K562 (cell line): Measurements from ENCODE around the gene TUBA1B. TPM values are rescaled to one million over a fixed set of nuclear protein-coding genes. Genes with fewer than 3 reads are reported as not detected.
"Not testable (repeated sequence)": the region's sequence is repeated elsewhere in the genome, so short reads cannot be mapped to it uniquely, and the experiment has no call there.

Source experiments
- ATAC-seq: fragments of 200-7000 bp; cut with Tn5 transposase; 3 replicates; pipeline ENCODE4 v1.9.1; 2020; ENCODE audit warnings: moderate library complexity
- BruUV-seq: library from RNA; stranded (reverse); fragments of 400-500 nt; replicated peaks from 2 replicates; lab custom pipeline; 2021; lab: Mats Ljungman, UMichigan
- CTCF ChIA-PET: fragments of 300-600 bp; formaldehyde crosslinking; extraction: SDS; loops from one replicate; lab custom pipeline; 2021; ENCODE audit warnings: low intra/inter-chr PET ratio; lab: Yijun Ruan, JAX
- POLR2A ChIA-PET: fragments of 300-600, 350-650 bp; sonication (Branson Sonifier 250); formaldehyde crosslinking; extraction: SDS; loops from one replicate; lab custom pipeline; 2021; ENCODE audit warnings: antibody characterized with exemption, inconsistent platforms; lab: Yijun Ruan, JAX
- DNase-seq, 4 experiments: peaks; one replicate each; pipeline versions ENCODE4 v3.0.0 to v3.0.0-alpha.2; 2011 to 2018; ENCODE audit warnings: low spot score in 3 of 4, mixed read lengths in 3 of 4; ENCODE audit errors: extremely low read depth in 1 of 4
- FAIRE-seq: peaks from 2 replicates; lab custom pipeline; 2011; peaks lifted over from hg19 to GRCh38; lab: Jason Lieb, UNC
- H2AFZ ChIP-seq: 2 replicates; pipeline ENCODE4 v1.6.0; 2011; ENCODE audit warnings: low read depth, low read length, control low read depth, inconsistent platforms
- H3K27ac ChIP-seq: fragments of 200-600 bp; 3 replicates; pipeline ENCODE4 v1.8.0; 2011; ENCODE audit warnings: low read depth, mild to moderate bottlenecking, control low read depth, inconsistent platforms, low read length, moderate library complexity, mixed read lengths; ENCODE audit errors: extremely low read depth
- H3K27me3 ChIP-seq, 2 experiments: fragments of 300-600 bp in 1 of 2; 2 replicates in 1 of 2; 3 replicates in 1 of 2; pipeline versions ENCODE4 v1.6.0 to v1.8.0; 2011; ENCODE audit warnings: inconsistent platforms in 2 of 2, low read length in 2 of 2, mild to moderate bottlenecking in 1 of 2, mixed read lengths in 1 of 2, moderate library complexity in 1 of 2; ENCODE audit not compliant: control insufficient read depth in 2 of 2, insufficient read depth in 2 of 2
- H3K36me3 ChIP-seq: fragments of 300-600 bp; 3 replicates; pipeline ENCODE4 v1.8.0; 2011; ENCODE audit warnings: mild to moderate bottlenecking, low read length, inconsistent platforms; ENCODE audit not compliant: control insufficient read depth, insufficient read depth
- H3K4me1 ChIP-seq, 2 experiments: fragments of 200-600 bp in 1 of 2; replicated peaks in 1 of 2; 2 replicates in 1 of 2; 3 replicates in 1 of 2; pipeline versions ENCODE4 v1.5.1 to v1.8.0; 2011; ENCODE audit warnings: inconsistent platforms in 2 of 2, low read length in 2 of 2, mild to moderate bottlenecking in 1 of 2, mixed read lengths in 1 of 2, moderate library complexity in 1 of 2; ENCODE audit not compliant: control insufficient read depth in 2 of 2, insufficient read depth in 2 of 2
- H3K4me2 ChIP-seq: 2 replicates; pipeline ENCODE4 v1.6.1; 2011; ENCODE audit warnings: low read length, control low read depth, inconsistent platforms, mixed read lengths; ENCODE audit not compliant: insufficient read depth
- H3K4me3 ChIP-seq: fragments of 200-600 bp; sonication (generic), shearing (Covaris generic); 2 replicates; pipeline ENCODE4 v1.5.1; 2016; ENCODE audit warnings: control low read depth, inconsistent platforms
- H3K79me2 ChIP-seq: fragments of 200-600 bp; 3 replicates; pipeline ENCODE4 v1.8.0; 2011; ENCODE audit warnings: low read length, inconsistent platforms; ENCODE audit not compliant: control insufficient read depth, insufficient read depth
- H3K9ac ChIP-seq, 2 experiments: 2 replicates each; pipeline versions ENCODE4 v1.6.0 to v1.6.1; 2011; ENCODE audit warnings: low read depth in 2 of 2, low read length in 2 of 2, control low read depth in 1 of 2, inconsistent platforms in 1 of 2, mild to moderate bottlenecking in 1 of 2, mixed read lengths in 1 of 2; ENCODE audit not compliant: insufficient read depth in 1 of 2
- H3K9me1 ChIP-seq: one replicate; pipeline ENCODE4 v1.6.0; 2011; ENCODE audit warnings: inconsistent platforms, mild to moderate bottlenecking, low read length, moderate library complexity; ENCODE audit not compliant: control insufficient read depth, insufficient read depth
- H3K9me3 ChIP-seq: replicated peaks from 2 replicates; pipeline ENCODE4 v1.5.1; 2011; ENCODE audit warnings: low read depth, low read length, inconsistent platforms; ENCODE audit not compliant: control insufficient read depth, insufficient read depth
- H4K20me1 ChIP-seq: replicated peaks from 2 replicates; pipeline ENCODE4 v1.6.1; 2011; ENCODE audit warnings: low read length, inconsistent platforms, mixed read lengths; ENCODE audit not compliant: control insufficient read depth, insufficient read depth
- POLR2A ChIP-seq: fragments of 450-650 bp; conservative IDR thresholded peaks from 2 replicates; pipeline ENCODE4 v1.6.1; 2016
- POLR2B ChIP-seq: fragments of 450-650 bp; IDR thresholded peaks from 2 replicates; pipeline ENCODE4 v1.6.1; 2018; ENCODE audit warnings: low read depth; ENCODE audit not compliant: partially characterized antibody
- RBFOX2 ChIP-seq: fragments of 200-400 bp; formaldehyde crosslinking; IDR thresholded peaks from 2 replicates; pipeline ENCODE4 v1.6.1; 2017; ENCODE audit warnings: low read depth, mild to moderate bottlenecking, low read length, moderate library complexity
- SUPT5H ChIP-seq: fragments of 450-650 bp; IDR thresholded peaks from 2 replicates; pipeline ENCODE4 v1.6.1; 2016
- THRAP3 ChIP-seq: fragments of 450-650 bp; IDR thresholded peaks from 2 replicates; pipeline ENCODE4 v1.6.1; 2016; ENCODE audit warnings: mild to moderate bottlenecking, inconsistent platforms, borderline replicate concordance
- WGBS: fragments of 100-300 bp; shearing (Covaris generic); methylation state at CpG from one replicate; pipeline ENCODE4 v1.1.6; 2016; ENCODE audit warnings: low coverage, mixed read lengths; ENCODE audit not compliant: insufficient coverage; ENCODE audit errors: missing lambda C conversion rate; 5-methylcytosine and 5-hydroxymethylcytosine counted together
- in situ Hi-C: fragments of 300-500 bp; cut with MboI; formaldehyde crosslinking; loops from 4 replicates; pipeline ENCODE4 v1.15.0; 2018; ENCODE audit warnings: inconsistent platforms, mixed read lengths
- intact Hi-C: fragments of 100-400 bp; cut with micrococcal nuclease; formaldehyde crosslinking; loops from 2 replicates; pipeline ENCODE4 v1.14.2; 2022
- polyA plus RNA-seq, 8 experiments: library from polyadenylated mRNA; depleted of rRNA in 4 of 8; stranded (reverse) in 5 of 8; unstranded in 3 of 8; fragments of >200 nt; fragmentation: Nextera tagmentation in 2 of 8; fragmentation: Illumina TruSeq in 1 of 8; extraction: Ambion mirVana in 2 of 8; extraction: Trizol in 1 of 8; gene quantifications; 2 replicates each; pipeline versions ENCODE4 v1.2.1 to v1.2.3, GENCODE V29; 2011 to 2014; ENCODE audit warnings: inconsistent platforms in 1 of 8, missing spikeins in 1 of 8
- total RNA-seq, 7 experiments: library from RNA; depleted of rRNA in 6 of 7; stranded (reverse); fragments of >200 nt in 6 of 7; fragmentation: Illumina TruSeq in 2 of 7; extraction: Trizol in 2 of 7; gene quantifications; 2 replicates each; pipeline versions ENCODE4 v1.2.1 to v1.2.3, GENCODE V29; 2011 to 2021; ENCODE audit warnings: low replicate concordance in 1 of 7
- TF ChIP-seq, protein P1 (sequence below), 2 experiments: fragments of 450-650 bp in 1 of 2; IDR thresholded peaks; 2 replicates each; pipeline ENCODE4 v1.6.1; 2011 to 2017; ENCODE audit warnings: low read depth in 2 of 2, antibody characterized with exemption in 1 of 2, borderline replicate concordance in 1 of 2, low read length in 1 of 2, mild to moderate bottlenecking in 1 of 2, mixed read lengths in 1 of 2; ENCODE audit not compliant: control insufficient read depth in 1 of 2

TUBA1B gene
- total and polyA plus RNA-seq, 9 of the 15 experiments (the other 6 are each of a cell fraction or from before 2014, with no cell fraction given): 2,189 to 4,624 (median 2,628) TPM

DNA sequence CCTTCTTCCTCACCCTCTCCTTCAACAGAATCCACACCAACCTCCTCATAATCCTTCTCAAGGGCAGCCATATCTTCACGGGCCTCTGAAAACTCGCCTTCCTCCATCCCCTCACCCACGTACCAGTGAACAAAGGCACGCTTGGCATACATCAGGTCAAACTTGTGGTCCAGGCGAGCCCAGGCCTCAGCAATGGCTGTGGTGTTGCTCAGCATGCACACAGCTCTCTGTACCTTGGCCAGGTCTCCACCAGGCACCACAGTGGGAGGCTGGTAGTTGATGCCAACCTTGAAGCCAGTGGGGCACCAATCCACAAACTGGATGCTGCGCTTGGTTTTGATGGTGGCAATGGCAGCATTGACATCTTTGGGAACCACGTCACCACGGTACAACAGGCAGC, 3.2 kb downstream of the TUBA1B start:
- H2AFZ ChIP-seq, CTCF ChIA-PET, H3K4me2 ChIP-seq, FAIRE-seq, in situ Hi-C loops, H3K9ac ChIP-seq, intact Hi-C loops, H3K27ac ChIP-seq, H3K9me3 ChIP-seq, H3K9me1 ChIP-seq, H3K4me3 ChIP-seq, ATAC-seq, H3K27me3 ChIP-seq, DNase-seq: not testable (repeated sequence)
- 95% methylated on average over 4 of the region's 8 CpGs for WGBS
- peaks cover 39% of the 10 kb centered on the region for H3K36me3 ChIP-seq
- BruUV-seq: TSS peak; percentile 53
- TF ChIP-seq POLR2A: peak; percentile 1
- TF ChIP-seq SUPT5H: peak; percentile 60
- peak; percentile 41; the same call in 1 of the 2 replicates for TF ChIP-seq RBFOX2
- TF ChIP-seq POLR2B: peak; percentile 34
- 0 out of 2 replicates have a peak, but pooled peaks have one; percentile 67 for TF ChIP-seq THRAP3
- TF ChIP-seq, protein P1, sequence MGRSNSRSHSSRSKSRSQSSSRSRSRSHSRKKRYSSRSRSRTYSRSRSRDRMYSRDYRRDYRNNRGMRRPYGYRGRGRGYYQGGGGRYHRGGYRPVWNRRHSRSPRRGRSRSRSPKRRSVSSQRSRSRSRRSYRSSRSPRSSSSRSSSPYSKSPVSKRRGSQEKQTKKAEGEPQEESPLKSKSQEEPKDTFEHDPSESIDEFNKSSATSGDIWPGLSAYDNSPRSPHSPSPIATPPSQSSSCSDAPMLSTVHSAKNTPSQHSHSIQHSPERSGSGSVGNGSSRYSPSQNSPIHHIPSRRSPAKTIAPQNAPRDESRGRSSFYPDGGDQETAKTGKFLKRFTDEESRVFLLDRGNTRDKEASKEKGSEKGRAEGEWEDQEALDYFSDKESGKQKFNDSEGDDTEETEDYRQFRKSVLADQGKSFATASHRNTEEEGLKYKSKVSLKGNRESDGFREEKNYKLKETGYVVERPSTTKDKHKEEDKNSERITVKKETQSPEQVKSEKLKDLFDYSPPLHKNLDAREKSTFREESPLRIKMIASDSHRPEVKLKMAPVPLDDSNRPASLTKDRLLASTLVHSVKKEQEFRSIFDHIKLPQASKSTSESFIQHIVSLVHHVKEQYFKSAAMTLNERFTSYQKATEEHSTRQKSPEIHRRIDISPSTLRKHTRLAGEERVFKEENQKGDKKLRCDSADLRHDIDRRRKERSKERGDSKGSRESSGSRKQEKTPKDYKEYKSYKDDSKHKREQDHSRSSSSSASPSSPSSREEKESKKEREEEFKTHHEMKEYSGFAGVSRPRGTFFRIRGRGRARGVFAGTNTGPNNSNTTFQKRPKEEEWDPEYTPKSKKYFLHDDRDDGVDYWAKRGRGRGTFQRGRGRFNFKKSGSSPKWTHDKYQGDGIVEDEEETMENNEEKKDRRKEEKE (IDR thresholded peaks at IDR 0.05; ENCODE audit: borderline replicate concordance in 1 of 2, control insufficient read depth in 1 of 2, low read depth in 2 of 2, low read length in 1 of 2): 0 out of 4 replicates have a peak, but pooled peaks of 1 of the 2 experiments have one; percentile 29
- peaks cover 42% of the 10 kb centered on the region for H3K79me2 ChIP-seq
- H3K4me1 ChIP-seq: peaks cover 13 to 23% of the 10 kb centered on the region in 2 experiments; a peak in 4 of 5 replicates
- peaks cover 13% of the 10 kb centered on the region for H4K20me1 ChIP-seq
- POLR2A ChIA-PET: interaction anchor here (0.6 to 2.4 kb wide), 23 partner anchors 8 to 504 kb away, joined by 3 to 23 read pairs (median 4); partner anchors contain the start of genes LMBR1L and RHEBL1
